Kidney glomerular epithelial cell (primary cell): ENCODE measurements around the gene SGO2.
"Not testable (repeated sequence)": the region's sequence is repeated elsewhere in the genome, so short reads cannot be mapped to it uniquely, and the experiment has no call there.

ENCODE experiments used
- DNase-seq: peaks from one replicate; lab custom pipeline; 2025; lab: John Stamatoyannopoulos, UW

SGO2 gene

GRCh38 chr2:200620606-200621390 lies 94.8 kb downstream of the SGO2 start:
- DNase-seq, result no peak

DNA sequence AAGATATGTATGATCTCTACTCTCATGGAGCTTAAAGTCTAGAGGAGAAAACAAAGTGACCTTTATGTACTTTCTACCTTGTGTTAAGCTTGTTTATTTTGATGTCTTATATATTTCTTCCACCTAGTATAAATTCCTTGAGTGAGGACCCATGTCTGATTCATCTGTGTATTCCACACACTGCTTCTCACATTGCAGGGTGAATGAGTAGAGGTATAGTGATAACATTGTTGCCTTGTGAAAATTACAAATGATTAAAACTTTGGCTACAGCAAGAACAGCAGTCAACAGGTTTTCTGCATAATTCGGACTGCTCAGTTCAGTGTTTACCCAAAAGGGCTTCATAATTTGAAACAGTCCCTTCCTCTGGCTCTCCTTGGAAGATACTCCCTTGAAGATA lies 96.1 kb downstream of the SGO2 start:
- no peak for DNase-seq

DNA sequence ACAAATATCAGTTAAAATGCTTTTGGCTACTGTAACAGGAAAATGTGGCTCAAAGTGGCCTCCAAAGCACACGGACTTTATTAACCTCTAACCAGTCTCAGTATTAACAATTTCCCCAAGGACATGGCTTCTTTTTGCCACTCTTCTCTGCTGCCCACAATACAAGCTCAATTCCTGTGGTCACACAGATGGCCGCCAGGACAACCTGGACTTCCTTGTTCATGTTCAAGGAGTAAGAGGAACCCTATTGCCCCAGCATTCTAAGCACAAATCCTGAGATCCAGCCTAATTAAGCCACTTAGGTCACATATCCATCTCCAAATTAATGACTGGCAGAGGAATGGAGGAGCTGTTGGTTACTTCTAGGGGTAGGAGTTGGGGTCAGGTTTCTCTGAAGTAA lies 98.0 kb downstream of the SGO2 start:
- DNase-seq, result no peak

GRCh38 chr2:200624658-200625057 lies 98.7 kb downstream of the SGO2 start:
- no peak for DNase-seq

DNA sequence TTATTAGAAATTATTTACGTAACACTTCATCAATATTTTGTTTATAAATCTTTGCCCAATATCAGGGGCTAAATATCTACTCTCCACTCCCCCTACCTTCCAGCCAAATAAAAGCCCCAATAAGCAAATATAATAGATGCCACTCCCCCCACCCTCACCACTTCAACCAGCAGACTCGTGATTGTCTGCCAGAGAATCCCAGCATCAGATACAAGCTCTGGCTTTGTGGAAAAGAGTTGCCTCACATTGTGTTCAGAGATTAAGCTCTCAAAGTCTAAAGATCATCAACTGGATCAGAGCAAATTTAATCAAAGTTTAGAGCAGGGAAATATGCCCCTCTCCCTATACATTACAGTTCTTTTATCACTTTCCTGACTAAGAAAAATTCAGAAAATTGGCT lies 99.3 kb downstream of the SGO2 start:
- DNase-seq, result no peak

- no peak for DNase-seq
Measured at GRCh38 chr2:200625958-200626363, 100.0 kb downstream of the SGO2 start.

DNA sequence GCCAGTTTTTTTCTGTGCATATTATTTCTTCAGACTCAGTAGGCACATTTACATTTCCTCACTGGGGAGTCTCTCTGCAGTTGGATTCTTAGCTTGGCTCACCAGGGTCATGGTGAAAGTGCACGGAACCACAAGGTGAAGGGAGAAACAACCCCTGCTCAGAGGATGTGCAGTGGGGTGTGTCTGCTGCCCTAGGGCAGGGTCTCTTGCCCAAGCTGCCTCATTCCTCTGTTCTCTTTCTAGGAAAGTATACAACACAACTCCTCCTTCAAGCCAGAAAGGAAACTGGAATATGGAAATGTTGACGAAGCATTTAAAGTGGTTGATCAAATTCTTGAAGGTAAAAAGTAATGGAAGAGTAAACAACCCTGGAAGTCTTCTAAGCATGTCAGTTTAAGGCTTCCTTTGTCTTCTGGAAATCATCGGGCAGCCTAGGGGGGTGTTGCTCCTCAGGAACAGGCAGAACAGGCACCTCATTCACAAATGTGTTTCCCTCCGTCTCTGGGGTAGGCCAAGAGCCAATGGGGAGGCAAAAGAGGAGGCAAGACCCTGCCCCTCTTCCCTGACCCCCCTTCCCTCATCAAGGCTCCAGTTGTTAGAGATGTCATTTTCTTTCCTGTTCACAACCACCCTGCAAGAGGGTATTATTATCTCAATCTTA lies 101.2 kb downstream of the SGO2 start:
- no peak for DNase-seq

DNA sequence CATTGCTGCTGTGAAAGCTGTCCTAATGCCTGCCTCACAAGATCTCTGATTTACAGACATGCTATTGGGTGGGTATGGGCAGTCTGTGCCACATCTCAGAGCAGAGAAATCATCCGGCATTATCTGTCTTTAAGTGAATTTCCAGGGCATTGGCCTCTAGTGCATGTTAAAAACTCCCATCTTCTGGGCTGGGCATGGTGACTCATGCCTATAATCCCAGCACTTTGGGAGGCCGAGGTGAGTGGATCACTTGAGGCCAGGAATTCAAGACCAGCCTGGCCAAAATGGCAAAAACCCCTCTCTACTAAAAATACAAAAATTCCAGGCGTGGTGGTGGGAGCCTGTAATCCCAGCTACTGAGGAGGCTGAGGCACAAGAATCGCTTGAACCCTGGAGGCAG lies 102.5 kb downstream of the SGO2 start:
- DNase-seq, result not testable (repeated sequence)

DNA sequence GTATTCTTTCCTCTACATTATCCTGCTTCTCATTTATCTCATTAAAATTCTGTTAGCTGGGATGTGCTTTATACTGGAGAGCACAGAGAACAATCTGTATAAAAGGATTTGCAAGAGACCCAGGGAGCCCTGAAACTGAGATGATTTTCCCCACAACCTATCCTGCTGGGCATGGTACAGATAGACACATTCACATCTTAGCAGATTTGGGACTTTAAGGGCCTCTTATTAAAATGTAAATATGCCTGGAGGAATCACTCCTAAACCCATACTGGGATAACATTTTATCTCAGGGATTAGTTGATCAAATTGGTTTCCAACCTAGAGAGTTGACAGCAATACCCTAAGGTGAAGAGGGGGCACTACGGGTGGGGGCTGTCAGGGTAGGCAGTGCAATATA lies 105.3 kb downstream of the SGO2 start:
- no peak for DNase-seq
